K562 (cell line): Measurements from ENCODE around the gene FXYD1.

Experiments
- CSDE1 ChIP-seq, 2 experiments: fragments of 450-650 bp; IDR thresholded peaks; 2 replicates each; pipeline ENCODE4 v1.6.1; 2016; ENCODE audit warnings: mild to moderate bottlenecking in 1 of 2
- ZNF282 ChIP-seq: sonication (generic); formaldehyde crosslinking; IDR thresholded peaks from 2 replicates; pipeline ENCODE4 v1.8.1; 2023; ENCODE audit warnings: missing genetic modification reagents
- TF ChIP-seq, protein P1 (sequence below): fragments of 450-650 bp; formaldehyde crosslinking; IDR thresholded peaks from 2 replicates; pipeline ENCODE4 v1.4.0; 2020; ENCODE audit warnings: mild to moderate bottlenecking, moderate library complexity
- TF ChIP-seq, protein P2 (sequence below): sonication (generic); formaldehyde crosslinking; IDR thresholded peaks from 2 replicates; pipeline ENCODE4 v1.8.1; 2022; ENCODE audit warnings: missing genetic modification reagents

DNA sequence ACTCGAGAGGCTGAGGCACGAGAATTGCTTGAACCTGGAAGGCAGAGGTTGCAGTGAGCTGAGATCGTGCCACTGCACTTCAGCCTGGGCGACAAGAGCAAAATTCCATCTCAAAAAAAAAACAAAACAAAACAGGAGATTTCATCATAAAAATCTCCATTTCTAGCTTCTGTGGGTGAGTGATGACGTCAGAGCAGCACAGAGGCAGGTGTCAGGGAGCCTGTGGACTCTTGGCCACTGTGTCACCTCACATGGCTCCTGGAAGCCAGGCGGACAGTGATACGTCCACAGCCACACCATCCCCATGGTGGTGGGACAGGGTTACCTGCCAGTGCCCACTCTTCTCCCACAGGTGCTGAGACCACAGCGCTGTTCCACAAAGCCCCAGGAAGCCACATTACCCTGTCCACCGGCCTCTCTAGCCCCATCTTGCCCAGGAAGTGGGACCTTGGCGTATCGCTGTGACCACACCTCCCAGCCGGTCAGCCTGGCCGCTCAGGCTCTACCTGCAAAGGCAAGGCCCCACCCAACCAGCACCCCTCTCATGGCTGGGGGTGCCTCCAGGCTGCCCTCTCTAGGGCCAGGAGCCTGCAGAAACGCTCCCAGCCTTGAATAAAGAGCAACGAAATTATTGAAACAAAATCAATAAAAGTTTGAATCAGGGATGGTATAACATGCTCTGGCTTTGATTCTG, 25.5 kb upstream of the FXYD1 start:
- TF ChIP-seq ZNF282 (CRISPR knock-in tag) (no peak), CSDE1 (IDR thresholded peaks at IDR 0.05) (no peak)
- TF ChIP-seq, protein P1, sequence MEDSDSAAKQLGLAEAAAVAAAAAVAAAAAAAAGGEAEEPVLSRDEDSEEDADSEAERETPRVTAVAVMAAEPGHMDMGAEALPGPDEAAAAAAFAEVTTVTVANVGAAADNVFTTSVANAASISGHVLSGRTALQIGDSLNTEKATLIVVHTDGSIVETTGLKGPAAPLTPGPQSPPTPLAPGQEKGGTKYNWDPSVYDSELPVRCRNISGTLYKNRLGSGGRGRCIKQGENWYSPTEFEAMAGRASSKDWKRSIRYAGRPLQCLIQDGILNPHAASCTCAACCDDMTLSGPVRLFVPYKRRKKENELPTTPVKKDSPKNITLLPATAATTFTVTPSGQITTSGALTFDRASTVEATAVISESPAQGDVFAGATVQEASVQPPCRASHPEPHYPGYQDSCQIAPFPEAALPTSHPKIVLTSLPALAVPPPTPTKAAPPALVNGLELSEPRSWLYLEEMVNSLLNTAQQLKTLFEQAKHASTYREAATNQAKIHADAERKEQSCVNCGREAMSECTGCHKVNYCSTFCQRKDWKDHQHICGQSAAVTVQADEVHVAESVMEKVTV (CRISPR knock-in tag) = no peak
- TF ChIP-seq, protein P2, sequence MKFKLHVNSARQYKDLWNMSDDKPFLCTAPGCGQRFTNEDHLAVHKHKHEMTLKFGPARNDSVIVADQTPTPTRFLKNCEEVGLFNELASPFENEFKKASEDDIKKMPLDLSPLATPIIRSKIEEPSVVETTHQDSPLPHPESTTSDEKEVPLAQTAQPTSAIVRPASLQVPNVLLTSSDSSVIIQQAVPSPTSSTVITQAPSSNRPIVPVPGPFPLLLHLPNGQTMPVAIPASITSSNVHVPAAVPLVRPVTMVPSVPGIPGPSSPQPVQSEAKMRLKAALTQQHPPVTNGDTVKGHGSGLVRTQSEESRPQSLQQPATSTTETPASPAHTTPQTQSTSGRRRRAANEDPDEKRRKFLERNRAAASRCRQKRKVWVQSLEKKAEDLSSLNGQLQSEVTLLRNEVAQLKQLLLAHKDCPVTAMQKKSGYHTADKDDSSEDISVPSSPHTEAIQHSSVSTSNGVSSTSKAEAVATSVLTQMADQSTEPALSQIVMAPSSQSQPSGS (CRISPR knock-in tag) = no peak
